Measurements from ENCODE around the gene RABEPK.

The RABEPK gene

DNA sequence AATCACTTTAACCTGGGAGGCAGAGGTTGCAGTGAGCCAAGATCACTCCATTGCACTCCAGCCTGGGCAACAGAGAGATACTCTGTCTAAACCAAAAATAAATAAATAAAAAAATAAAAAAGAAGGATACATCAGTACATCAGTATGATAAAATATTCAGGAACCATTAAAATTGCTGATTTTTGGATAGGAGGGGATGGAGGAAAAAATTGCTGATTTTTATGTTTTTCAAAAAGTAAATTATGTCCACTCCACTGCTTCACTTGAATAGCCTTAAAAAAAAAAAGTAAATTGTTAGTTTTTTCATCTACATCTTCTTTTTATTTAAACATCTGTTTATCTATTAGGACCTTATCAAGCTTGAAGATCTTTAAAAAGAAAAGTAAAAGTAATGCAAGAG is 53.9 kb downstream of the RABEPK start:
- H3K4me3 ChIP-seq (ENCODE audit: low read depth, low read length), result no peak overlapping the region
- H3K9me3 ChIP-seq (ENCODE audit: control insufficient read depth, low read length), result no peaks in the 10 kb centered on the region
- TF ChIP-seq, protein P1, sequence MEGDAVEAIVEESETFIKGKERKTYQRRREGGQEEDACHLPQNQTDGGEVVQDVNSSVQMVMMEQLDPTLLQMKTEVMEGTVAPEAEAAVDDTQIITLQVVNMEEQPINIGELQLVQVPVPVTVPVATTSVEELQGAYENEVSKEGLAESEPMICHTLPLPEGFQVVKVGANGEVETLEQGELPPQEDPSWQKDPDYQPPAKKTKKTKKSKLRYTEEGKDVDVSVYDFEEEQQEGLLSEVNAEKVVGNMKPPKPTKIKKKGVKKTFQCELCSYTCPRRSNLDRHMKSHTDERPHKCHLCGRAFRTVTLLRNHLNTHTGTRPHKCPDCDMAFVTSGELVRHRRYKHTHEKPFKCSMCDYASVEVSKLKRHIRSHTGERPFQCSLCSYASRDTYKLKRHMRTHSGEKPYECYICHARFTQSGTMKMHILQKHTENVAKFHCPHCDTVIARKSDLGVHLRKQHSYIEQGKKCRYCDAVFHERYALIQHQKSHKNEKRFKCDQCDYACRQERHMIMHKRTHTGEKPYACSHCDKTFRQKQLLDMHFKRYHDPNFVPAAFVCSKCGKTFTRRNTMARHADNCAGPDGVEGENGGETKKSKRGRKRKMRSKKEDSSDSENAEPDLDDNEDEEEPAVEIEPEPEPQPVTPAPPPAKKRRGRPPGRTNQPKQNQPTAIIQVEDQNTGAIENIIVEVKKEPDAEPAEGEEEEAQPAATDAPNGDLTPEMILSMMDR (IDR thresholded peaks at IDR 0.05), result no peak
- H2AFZ ChIP-seq, result no peak overlapping the region
- no peak overlapping the region for H3K4me2 ChIP-seq (ENCODE audit: low read length)
- H3K9ac ChIP-seq, result no peak overlapping the region
- no peaks in the 10 kb centered on the region for H3K36me3 ChIP-seq (ENCODE audit: control insufficient read depth, insufficient read depth, low read length)
- H3K4me1 ChIP-seq, result no peaks in the 10 kb centered on the region
- H3K27ac ChIP-seq, result no peak overlapping the region
- H3K27me3 ChIP-seq (ENCODE audit: control insufficient read depth, insufficient read depth, low read length), result no peaks in the 10 kb centered on the region
- no peaks in the 10 kb centered on the region for H3K79me2 ChIP-seq

DNA sequence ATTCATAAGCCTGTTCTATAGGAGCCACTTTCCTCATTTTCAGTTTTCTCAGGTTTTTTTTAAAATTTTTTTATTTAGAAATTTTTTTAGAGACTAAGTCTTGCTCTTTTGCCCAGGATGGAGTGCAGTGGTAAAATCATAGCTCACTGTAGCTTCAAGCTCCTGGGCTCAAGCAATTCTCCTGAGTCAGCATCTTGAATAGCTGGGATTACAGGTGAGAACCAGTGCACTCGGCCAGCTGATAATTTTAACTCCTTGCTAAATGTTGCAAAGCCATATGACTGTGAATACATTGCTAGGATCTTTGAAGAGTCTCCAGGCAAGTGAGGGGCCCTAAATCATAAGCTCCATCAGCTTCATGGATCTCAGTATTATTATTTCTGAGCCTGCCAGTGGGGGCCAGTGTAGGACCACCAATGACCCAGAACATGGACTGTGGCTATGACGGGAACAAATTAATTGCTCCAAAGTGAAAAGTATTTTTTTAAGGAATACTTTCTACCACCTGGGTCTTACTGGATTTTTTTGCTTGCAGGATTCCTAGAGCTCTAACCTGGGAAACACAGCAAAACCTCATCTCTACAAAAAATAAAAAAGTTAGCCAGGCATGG is 55.5 kb downstream of the RABEPK start:
- Histone ChIP-seq H3K9ac (no peak overlapping the region), H3K4me1 (no peaks in the 10 kb centered on the region), H3K9me3 (ENCODE audit: control insufficient read depth, low read length) (no peaks in the 10 kb centered on the region), H2AFZ (no peak overlapping the region), H3K27me3 (ENCODE audit: control insufficient read depth, insufficient read depth, low read length) (no peaks in the 10 kb centered on the region), H3K79me2 (no peaks in the 10 kb centered on the region), H3K27ac (no peak overlapping the region), H3K4me2 (ENCODE audit: low read length) (no peak overlapping the region), H3K4me3 (ENCODE audit: low read depth, low read length) (no peak overlapping the region), H3K36me3 (ENCODE audit: control insufficient read depth, insufficient read depth, low read length) (no peaks in the 10 kb centered on the region)
- TF ChIP-seq, protein P1 (IDR thresholded peaks at IDR 0.05), result no peak

DNA sequence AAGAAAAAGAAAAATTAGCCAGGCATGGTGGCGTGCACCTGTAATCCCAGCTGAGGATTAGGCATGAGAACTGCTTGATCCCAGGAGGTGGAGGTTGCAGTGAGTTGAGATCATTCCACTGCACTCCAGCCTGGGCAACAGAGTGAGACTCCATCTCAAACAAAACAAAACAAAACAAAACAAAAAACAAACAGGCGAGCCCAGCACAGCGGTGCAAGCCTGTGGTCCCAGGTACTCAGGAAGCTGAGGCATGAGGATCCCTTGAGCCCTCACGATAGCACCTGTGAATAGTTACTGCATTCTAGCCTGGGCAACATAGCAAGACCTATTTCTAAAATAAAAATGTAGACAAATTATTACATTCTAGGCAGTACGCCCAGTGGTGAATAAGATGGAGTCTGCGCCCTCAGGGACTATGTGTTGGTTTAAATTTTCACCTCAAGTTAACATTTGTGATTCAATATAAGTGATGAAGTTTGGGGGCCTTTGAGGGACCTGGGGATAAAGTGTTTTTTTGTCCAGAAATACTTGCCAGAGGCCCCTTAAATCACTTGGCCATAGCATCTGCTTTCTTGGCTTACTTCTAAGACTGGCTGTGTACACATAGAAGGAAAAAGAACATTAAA is 57.9 kb downstream of the RABEPK start:
- Histone ChIP-seq H3K4me2 (ENCODE audit: low read length) (no peak overlapping the region), H3K79me2 (peaks cover 7% of the 10 kb centered on the region), H3K4me1 (peaks cover 3% of the 10 kb centered on the region), H3K27ac (no peak overlapping the region), H2AFZ (no peak overlapping the region), H3K27me3 (ENCODE audit: control insufficient read depth, insufficient read depth, low read length) (no peaks in the 10 kb centered on the region), H3K4me3 (ENCODE audit: low read depth, low read length) (no peak overlapping the region), H3K9me3 (ENCODE audit: control insufficient read depth, low read length) (no peaks in the 10 kb centered on the region), H3K36me3 (ENCODE audit: control insufficient read depth, insufficient read depth, low read length) (no peaks in the 10 kb centered on the region), H3K9ac (no peak overlapping the region)
- TF ChIP-seq, protein P1 (IDR thresholded peaks at IDR 0.05), result no peak

DNA sequence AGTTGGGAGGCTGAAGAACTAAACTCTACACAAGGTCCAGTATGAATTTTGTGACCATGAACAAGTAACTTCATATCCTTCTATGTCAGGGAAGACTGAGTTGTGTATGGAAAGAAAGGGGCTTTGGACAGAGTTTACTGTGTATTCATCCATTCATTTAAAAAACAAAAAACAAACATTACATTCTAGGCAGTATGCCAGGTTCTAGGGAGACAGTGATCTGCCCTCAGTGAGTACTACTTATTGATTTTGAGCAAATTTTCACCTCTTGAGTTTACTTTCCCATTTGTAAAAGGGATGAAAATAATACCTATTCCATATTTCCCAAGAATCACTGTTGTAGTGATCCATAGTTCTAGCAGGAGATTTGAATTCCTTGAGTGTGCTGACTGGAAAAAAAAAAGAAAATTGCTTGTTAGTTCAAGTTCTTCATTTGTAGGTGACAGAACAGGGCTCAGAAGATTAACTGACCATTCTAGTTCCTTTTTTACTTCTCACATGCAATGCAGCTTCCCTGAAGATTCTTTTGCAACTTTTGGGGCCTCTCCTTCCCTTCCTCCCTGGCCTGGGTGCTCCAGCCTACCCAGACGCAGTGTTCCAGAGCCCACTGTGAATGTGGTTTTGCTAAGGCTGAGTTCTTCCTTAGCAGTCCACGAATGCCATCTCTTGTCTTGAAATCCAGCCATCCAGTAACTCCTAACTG is 58.6 kb downstream of the RABEPK start:
- no peaks in the 10 kb centered on the region for H3K36me3 ChIP-seq (ENCODE audit: control insufficient read depth, insufficient read depth, low read length)
- no peak overlapping the region for H3K4me3 ChIP-seq (ENCODE audit: low read depth, low read length)
- H3K27ac ChIP-seq, result no peak overlapping the region
- no peak overlapping the region for H3K4me2 ChIP-seq (ENCODE audit: low read length)
- peaks cover 10% of the 10 kb centered on the region for H3K79me2 ChIP-seq
- peaks cover 3% of the 10 kb centered on the region for H3K4me1 ChIP-seq
- H3K9me3 ChIP-seq (ENCODE audit: control insufficient read depth, low read length), result no peaks in the 10 kb centered on the region
- TF ChIP-seq, protein P1 (IDR thresholded peaks at IDR 0.05), result no peak
- no peak overlapping the region for H3K9ac ChIP-seq
- no peak overlapping the region for H2AFZ ChIP-seq
- no peaks in the 10 kb centered on the region for H3K27me3 ChIP-seq (ENCODE audit: control insufficient read depth, insufficient read depth, low read length)
